Tibial nerve (tissue), 4 donors: ENCODE measurements around the gene ENOPH1. TPM values are rescaled to one million over a fixed set of nuclear protein-coding genes. Genes with fewer than 3 reads are reported as not detected.

ENCODE experiments used
- DNase-seq, 2 donors: peaks; one replicate each; pipeline ENCODE4 v3.0.0-alpha.2; 2019; ENCODE audit warnings: low spot score in 2 of 2
- H3K27ac ChIP-seq, 4 donors: fragments of 200-600 bp; sonication (generic) in 3 of 4; one replicate each; pipeline ENCODE4 v1.5.1; 2017 to 2019; ENCODE audit warnings: mild to moderate bottlenecking in 1 of 4
- H3K27me3 ChIP-seq, 2 donors: fragments of 200-600 bp; sonication (generic) in 1 of 2; one replicate each; pipeline versions ENCODE4 v1.5.1 to v1.6.0; 2017 to 2019
- H3K36me3 ChIP-seq, 3 donors: fragments of 200-600 bp; sonication (generic); one replicate each; pipeline ENCODE4 v1.5.1; 2018 to 2019
- H3K4me1 ChIP-seq, 4 donors: fragments of 200-600 bp; sonication (generic) in 3 of 4; one replicate each; pipeline ENCODE4 v1.5.1; 2017 to 2019
- H3K4me3 ChIP-seq, 4 donors: fragments of 200-600 bp; sonication (generic) in 3 of 4; one replicate each; pipeline ENCODE4 v1.5.1; 2017 to 2019; ENCODE audit warnings: mild to moderate bottlenecking in 1 of 4, moderate library complexity in 1 of 4
- H3K9me3 ChIP-seq, 4 donors: fragments of 200-600 bp; sonication (generic) in 3 of 4; one replicate each; pipeline ENCODE4 v1.5.1; 2017 to 2019
- CTCF ChIP-seq, 5 experiments: fragments of 200-600 bp in 3 of 5; fragments of 450-650 bp in 2 of 5; sonication (generic) in 3 of 5; IDR thresholded peaks; one replicate each; pipeline ENCODE4 v1.5.1; 2016 to 2019; ENCODE audit warnings: antibody characterized with exemption in 5 of 5, mild to moderate bottlenecking in 3 of 5, moderate library complexity in 2 of 5
- EP300 ChIP-seq, 2 donors: sonication (generic); formaldehyde crosslinking; IDR thresholded peaks; one replicate each; pipeline ENCODE4 v1.6.1; 2017; ENCODE audit warnings: antibody characterized with exemption in 2 of 2, mild to moderate bottlenecking in 1 of 2
- POLR2A ChIP-seq, 2 donors: fragments of 450-650 bp; IDR thresholded peaks; one replicate each; pipeline ENCODE4 v1.6.1; 2017; ENCODE audit warnings: antibody characterized with exemption in 2 of 2, mild to moderate bottlenecking in 2 of 2, moderate library complexity in 2 of 2
- WGBS, 2 donors: methylation state at CpG; one replicate each; pipeline ENCODE4 v1.1.5; 2018; 5-methylcytosine and 5-hydroxymethylcytosine counted together
- small RNA-seq: library from RNA; depleted of rRNA; stranded (forward); fragments of <200 nt; gene quantifications from one replicate; pipeline ENCODE3, GENCODE V24; 2016
- total RNA-seq, 4 donors: library from RNA; depleted of rRNA; stranded (reverse); fragments of >200 nt; gene quantifications; one replicate each; pipeline ENCODE4 v1.1.0, GENCODE V29; 2016

Gene ENOPH1
- total RNA-seq, 4 donors from 2014 or later: 26.2 to 41.3 (median 30.7) TPM

GRCh38 chr4:82508011-82508410 lies 77.6 kb downstream of the ENOPH1 start:
- Histone ChIP-seq H3K27me3 (no peaks in the 10 kb centered on the region), H3K36me3 (no peaks in the 10 kb centered on the region), H3K4me1 (no peaks in the 10 kb centered on the region), H3K9me3 (no peaks in the 10 kb centered on the region), H3K27ac (no peak overlapping the region), H3K4me3 (no peak overlapping the region)
- DNase-seq: no peak
- TF ChIP-seq POLR2A (IDR thresholded peaks at IDR 0.05): no peak
- no peak for TF ChIP-seq CTCF (IDR thresholded peaks at IDR 0.05)
- TF ChIP-seq EP300 (IDR thresholded peaks at IDR 0.05): no peak

DNA sequence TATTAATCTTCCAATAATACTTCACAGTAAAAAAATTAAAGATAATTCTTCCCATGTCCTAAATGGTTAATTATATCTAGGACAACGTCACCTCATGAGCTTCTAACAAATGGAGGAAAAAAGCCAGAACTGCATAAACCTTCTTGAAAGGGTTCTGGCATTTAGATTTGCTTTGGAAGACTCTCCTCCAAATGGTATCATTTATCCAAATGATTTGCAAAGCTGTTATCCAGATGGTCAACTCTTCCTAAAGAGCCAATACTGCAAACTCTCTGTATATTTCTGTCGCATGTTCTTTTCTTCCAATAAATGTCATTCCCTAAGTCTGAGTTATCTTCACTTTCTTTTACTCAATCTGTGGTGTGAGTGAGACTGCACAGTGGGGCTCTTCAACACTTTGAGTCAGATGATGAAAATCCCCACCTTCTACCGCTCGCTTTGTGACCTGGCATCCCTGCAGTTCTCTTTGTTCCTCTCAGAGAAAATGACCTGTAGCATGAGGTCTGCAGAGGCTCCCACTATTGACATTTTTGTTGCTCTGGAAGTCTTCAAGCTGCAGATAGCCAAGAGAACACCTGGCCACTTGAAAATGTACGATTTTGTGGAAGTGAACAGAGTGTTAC lies 78.5 kb downstream of the ENOPH1 start:
- DNase-seq: no peak
- Histone ChIP-seq H3K4me1 (no peaks in the 10 kb centered on the region), H3K36me3 (no peaks in the 10 kb centered on the region), H3K27me3 (no peaks in the 10 kb centered on the region), H3K27ac (no peak overlapping the region), H3K4me3 (no peak overlapping the region), H3K9me3 (no peaks in the 10 kb centered on the region)
- no peak for TF ChIP-seq CTCF (IDR thresholded peaks at IDR 0.05)
- TF ChIP-seq EP300 (IDR thresholded peaks at IDR 0.05): no peak
- TF ChIP-seq POLR2A (IDR thresholded peaks at IDR 0.05): no peak
- WGBS, 2 donors: 66 to 70% methylated on average over 5 of the region's 5 CpGs

DNA sequence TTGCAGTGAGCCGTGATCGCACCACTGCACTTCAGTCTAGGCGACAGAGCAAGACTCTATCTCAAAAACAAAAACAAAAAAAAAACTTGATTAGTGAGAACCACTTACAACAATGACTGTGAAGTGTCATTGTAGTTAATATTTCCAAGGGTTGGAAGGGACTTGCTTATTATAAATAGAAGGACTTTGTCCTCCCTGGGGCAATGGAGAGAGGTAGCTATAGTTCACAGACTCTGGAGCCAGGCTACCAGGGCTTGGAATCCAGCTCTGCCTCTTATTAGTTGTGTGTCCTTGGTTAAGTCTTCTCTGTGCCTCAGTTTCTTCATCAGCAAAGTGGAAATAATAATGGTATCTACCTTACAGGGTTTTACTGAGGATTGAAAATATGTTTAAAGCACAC lies 79.8 kb downstream of the ENOPH1 start:
- no peak for TF ChIP-seq EP300 (IDR thresholded peaks at IDR 0.05)
- no peak for TF ChIP-seq POLR2A (IDR thresholded peaks at IDR 0.05)
- no peak for TF ChIP-seq CTCF (IDR thresholded peaks at IDR 0.05)
- Histone ChIP-seq H3K27me3 (no peaks in the 10 kb centered on the region), H3K9me3 (no peaks in the 10 kb centered on the region), H3K27ac (no peak overlapping the region), H3K36me3 (no peaks in the 10 kb centered on the region), H3K4me1 (no peaks in the 10 kb centered on the region), H3K4me3 (no peak overlapping the region)
- no peak for DNase-seq
- WGBS, 2 donors: 90 to 92% methylated on average over 3 of the region's 3 CpGs

Small RNA genes lying within 50 kb of the gene (small RNA-seq; reads per million reads assigned to genes)
- not detected for gene RF00150

Other genes with a start within 250 kb of the ENOPH1 start
- gene HNRNPD, start 56.6 kb upstream of the ENOPH1 start, total RNA-seq: 10 to 100 TPM; 69.9 to 98.5 (median 91.2) TPM
- gene HNRNPDL, start 128 bp upstream of the ENOPH1 start, total RNA-seq: 100 to 1,000 TPM; 169 to 189 (median 176) TPM
- 10 to 100 TPM in 3 of 4 donors, 1 to 10 TPM in 1; 6.3 to 44.9 (median 16.0) TPM for gene TMEM150C, start 131.4 kb downstream of the ENOPH1 start, total RNA-seq